Loucy (cell line): ENCODE results near the gene ACRBP.

Experiments used
- H2AFZ ChIP-seq: fragments of 200-600 bp; sonication (generic); 2 replicates; pipeline ENCODE4 v1.6.0; 2016; ENCODE audit warnings: antibody characterized with exemption, mild to moderate bottlenecking, low read length, moderate library complexity
- H3F3A ChIP-seq: fragments of 200-600 bp; 2 replicates; pipeline ENCODE4 v1.6.0; 2016; ENCODE audit warnings: antibody characterized with exemption, low read depth, mild to moderate bottlenecking
- H3K27me3 ChIP-seq: fragments of 200-600 bp; sonication (generic); 2 replicates; pipeline ENCODE4 v1.6.1; 2014; ENCODE audit warnings: low read length, mild to moderate bottlenecking; ENCODE audit not compliant: insufficient read depth, poor library complexity, severe bottlenecking
- H3K36me3 ChIP-seq: fragments of 200-600 bp; sonication (generic); 2 replicates; pipeline ENCODE4 v1.6.1; 2016; ENCODE audit warnings: low read length; ENCODE audit not compliant: insufficient read depth
- H3K4me1 ChIP-seq: fragments of 200-600 bp; sonication (generic); 2 replicates; pipeline ENCODE4 v1.5.1; 2014; ENCODE audit warnings: low read length, mild to moderate bottlenecking; ENCODE audit not compliant: insufficient read depth, poor library complexity, severe bottlenecking
- H3K4me2 ChIP-seq: fragments of 200-600 bp; sonication (generic); 2 replicates; pipeline ENCODE4 v1.6.0; 2014; ENCODE audit warnings: antibody characterized with exemption, low read length, low read depth, mild to moderate bottlenecking; ENCODE audit not compliant: poor library complexity, severe bottlenecking
- H3K4me3 ChIP-seq: fragments of 200-600 bp; sonication (generic); 2 replicates; pipeline ENCODE4 v1.5.1; 2014; ENCODE audit warnings: low read length, mild to moderate bottlenecking, mixed read lengths; ENCODE audit not compliant: poor library complexity, severe bottlenecking
- H3K79me2 ChIP-seq: fragments of 200-600 bp; sonication (generic); 2 replicates; pipeline ENCODE4 v1.6.1; 2014; ENCODE audit warnings: low read length; ENCODE audit not compliant: insufficient read depth
- H3K9ac ChIP-seq: fragments of 200-600 bp; sonication (generic); 2 replicates; pipeline ENCODE4 v1.6.0; 2014; ENCODE audit warnings: mild to moderate bottlenecking, low read depth, low read length, moderate library complexity; ENCODE audit not compliant: poor library complexity, severe bottlenecking
- H3K9me2 ChIP-seq: fragments of 200-600 bp; sonication (generic); replicated peaks from 2 replicates; pipeline ENCODE4 v1.6.1; 2016; ENCODE audit warnings: low read depth, low read length, mixed read lengths
- H3K9me3 ChIP-seq: fragments of 200-600 bp; sonication (generic); 2 replicates; pipeline ENCODE4 v1.6.1; 2014; ENCODE audit warnings: mild to moderate bottlenecking, antibody characterized with exemption, low read length, low read depth; ENCODE audit not compliant: insufficient read depth
- H4K20me1 ChIP-seq: fragments of 200-600 bp; sonication (generic); 2 replicates; pipeline ENCODE4 v1.6.0; 2014; ENCODE audit warnings: antibody characterized with exemption, low read length, mild to moderate bottlenecking; ENCODE audit not compliant: insufficient read depth, poor library complexity, severe bottlenecking
- CTCF ChIP-seq: fragments of 200-600 bp; sonication (generic); conservative IDR thresholded peaks from 2 replicates; pipeline ENCODE4 v1.5.1; 2014; ENCODE audit warnings: mild to moderate bottlenecking, antibody characterized with exemption, low read length
- EZH2phosphoT487 ChIP-seq: fragments of 200-600 bp; IDR thresholded peaks from 2 replicates; pipeline ENCODE4 v1.6.1; 2018; ENCODE audit warnings: antibody characterized with exemption, mild to moderate bottlenecking, moderate library complexity, borderline replicate concordance

The ACRBP gene

GRCh38 chr12:6647083-6647604 lies at the start of gene ACRBP:
Gene ACRBP (minus strand): TSS chr12:6647432. CDS start chr12:6647366, 66 bp downstream.
- no peaks in the 10 kb centered on the region for H4K20me1 ChIP-seq
- H2AFZ ChIP-seq = no peak within 1 kb of the TSS
- no peak within 1 kb of the TSS for H3K4me3 ChIP-seq
- peaks cover 12% of the 10 kb centered on the region; the same call in 1 of the 2 replicates for H3K36me3 ChIP-seq
- peaks cover 17% of the 10 kb centered on the region for H3K4me1 ChIP-seq
- no peaks in the 10 kb centered on the region for H3K79me2 ChIP-seq
- H3K9ac ChIP-seq = no peak within 1 kb of the TSS
- H3F3A ChIP-seq = no peaks in the 10 kb centered on the region
- no peaks in the 10 kb centered on the region for H3K27me3 ChIP-seq
- TF ChIP-seq CTCF (no peak), EZH2phosphoT487 (no peak)
- H3K9me2 ChIP-seq = no peaks in the 10 kb centered on the region
- no peaks in the 10 kb centered on the region for H3K9me3 ChIP-seq
- no peak within 1 kb of the TSS for H3K4me2 ChIP-seq

GRCh38 chr12:6695313-6696045 lies 48.2 kb upstream of the ACRBP start:
- no peaks in the 10 kb centered on the region for H3K36me3 ChIP-seq
- peaks cover 1% of the 10 kb centered on the region for H3K79me2 ChIP-seq
- H3K4me3 ChIP-seq = no peak overlapping the region
- H3K4me1 ChIP-seq = peaks cover 18% of the 10 kb centered on the region
- peak overlapping the region; percentile 50 for H3K9ac ChIP-seq
- H3K9me3 ChIP-seq = no peaks in the 10 kb centered on the region
- no peaks in the 10 kb centered on the region for H4K20me1 ChIP-seq
- H3F3A ChIP-seq = 0 out of 2 replicates have a peak, but pooled peaks cover 3% of the 10 kb centered on the region
- no peak overlapping the region for H2AFZ ChIP-seq
- no peaks in the 10 kb centered on the region for H3K27me3 ChIP-seq
- H3K4me2 ChIP-seq = peak overlapping the region; percentile 34
- TF ChIP-seq CTCF = peak; percentile 15; the same call in 1 of the 2 replicates
- no peak for TF ChIP-seq EZH2phosphoT487
- no peaks in the 10 kb centered on the region for H3K9me2 ChIP-seq

- Histone ChIP-seq H3K79me2 (peaks cover 9% of the 10 kb centered on the region), H3K9ac (peak overlapping the region; percentile 50), H3K9me3 (no peaks in the 10 kb centered on the region), H3K4me1 (peaks cover 24% of the 10 kb centered on the region), H2AFZ (no peak overlapping the region), H3F3A (0 out of 2 replicates have a peak, but pooled peaks cover 3% of the 10 kb centered on the region), H3K9me2 (no peaks in the 10 kb centered on the region), H4K20me1 (no peaks in the 10 kb centered on the region), H3K4me3 (no peak overlapping the region), H3K4me2 (no peak overlapping the region), H3K27me3 (no peaks in the 10 kb centered on the region), H3K36me3 (no peaks in the 10 kb centered on the region)
- no peak for TF ChIP-seq EZH2phosphoT487
- no peak for TF ChIP-seq CTCF
Measured at GRCh38 chr12:6694701-6695100, 47.5 kb upstream of the ACRBP start.
